DLD1 (cell line): ENCODE results near the gene PPP4C.
"Not testable (repeated sequence)": the region's sequence is repeated elsewhere in the genome, so short reads cannot be mapped to it uniquely, and the experiment has no call there.

Source experiments
- in situ Hi-C: cut with HindIII; loops from 2 replicates; pipeline ENCODE4 v1.10.0; 2017; ENCODE audit warnings: low sequenced_read_pairs

Gene PPP4C

DNA sequence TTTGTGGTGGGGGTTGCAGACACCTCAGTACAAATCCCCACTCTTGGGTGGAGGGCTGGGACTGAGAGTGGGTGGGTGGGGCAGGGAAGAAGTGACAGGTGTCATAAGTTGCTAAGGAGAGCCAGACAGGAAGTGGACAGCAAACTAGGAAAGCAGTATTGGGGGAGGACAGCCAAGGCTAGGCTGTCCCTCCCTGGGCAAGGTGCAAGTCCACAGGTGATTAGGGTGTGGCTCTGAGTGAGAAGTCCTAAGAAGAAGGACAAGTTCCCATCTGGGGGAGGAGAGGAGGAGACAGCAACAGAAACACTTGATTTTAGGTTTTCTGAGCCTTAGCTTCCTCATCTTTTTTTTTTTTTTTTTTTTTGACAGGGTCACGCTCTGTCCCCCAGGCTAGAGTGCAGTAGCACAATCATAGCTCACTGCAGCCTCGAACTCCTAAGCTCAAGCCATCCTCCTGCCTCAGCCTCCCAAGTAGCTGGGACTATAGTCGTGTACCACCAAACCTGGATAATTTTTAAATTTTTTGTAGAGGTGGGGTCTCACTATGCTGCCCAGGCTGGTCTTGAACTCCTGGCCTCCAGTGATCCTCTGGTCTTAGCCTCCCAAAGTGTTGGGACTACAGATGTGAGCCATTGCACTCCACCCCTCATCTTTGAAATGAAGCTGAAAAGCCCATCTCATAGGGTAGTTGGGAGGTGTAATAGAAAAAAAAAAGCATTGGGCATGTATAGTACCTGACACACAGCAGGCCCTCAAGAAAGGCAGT lies 44.7 kb downstream of the PPP4C start:
- in situ Hi-C loops, result no loop called here

DNA sequence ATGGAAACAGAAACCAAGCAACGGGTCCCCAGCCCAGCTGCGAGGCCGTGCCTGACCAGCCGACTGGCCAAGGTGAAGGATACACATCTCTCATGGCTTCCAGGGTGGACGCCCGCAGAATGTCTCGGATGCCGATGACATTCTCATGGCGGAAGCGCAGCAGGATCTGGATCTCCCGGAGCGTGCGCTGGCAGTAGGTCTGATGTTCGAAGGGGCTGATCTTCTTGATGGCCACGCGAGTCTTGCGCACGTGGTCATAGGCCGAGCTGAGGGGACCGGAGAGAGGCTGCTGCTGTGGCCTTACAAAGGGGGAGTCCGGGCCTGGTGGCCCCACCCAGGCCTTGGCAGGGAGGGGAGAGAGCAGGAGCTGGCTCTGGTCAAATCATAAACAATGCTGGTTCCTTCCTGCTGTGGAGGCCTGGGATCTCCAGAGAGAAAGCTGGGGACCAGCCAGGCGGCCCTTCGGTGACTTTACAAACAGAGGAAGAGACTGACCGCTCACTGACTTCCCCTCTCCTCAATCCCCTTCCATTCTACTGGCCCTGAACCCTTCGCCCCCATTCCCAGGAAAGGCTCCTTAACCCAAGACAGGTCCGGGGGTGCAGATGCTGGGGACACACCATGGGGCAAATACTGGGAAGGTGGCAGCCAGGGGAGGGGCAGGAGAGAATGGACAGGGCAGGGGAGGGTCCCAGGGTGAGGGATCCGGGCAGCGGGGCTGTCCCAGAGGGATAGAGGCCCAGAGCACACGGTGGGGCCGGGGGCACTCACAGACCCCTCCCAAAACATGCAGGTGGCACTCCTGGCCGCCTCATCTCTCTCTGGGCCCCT lies 46.2 kb downstream of the PPP4C start:
- in situ Hi-C loops, result no loop called here

DNA sequence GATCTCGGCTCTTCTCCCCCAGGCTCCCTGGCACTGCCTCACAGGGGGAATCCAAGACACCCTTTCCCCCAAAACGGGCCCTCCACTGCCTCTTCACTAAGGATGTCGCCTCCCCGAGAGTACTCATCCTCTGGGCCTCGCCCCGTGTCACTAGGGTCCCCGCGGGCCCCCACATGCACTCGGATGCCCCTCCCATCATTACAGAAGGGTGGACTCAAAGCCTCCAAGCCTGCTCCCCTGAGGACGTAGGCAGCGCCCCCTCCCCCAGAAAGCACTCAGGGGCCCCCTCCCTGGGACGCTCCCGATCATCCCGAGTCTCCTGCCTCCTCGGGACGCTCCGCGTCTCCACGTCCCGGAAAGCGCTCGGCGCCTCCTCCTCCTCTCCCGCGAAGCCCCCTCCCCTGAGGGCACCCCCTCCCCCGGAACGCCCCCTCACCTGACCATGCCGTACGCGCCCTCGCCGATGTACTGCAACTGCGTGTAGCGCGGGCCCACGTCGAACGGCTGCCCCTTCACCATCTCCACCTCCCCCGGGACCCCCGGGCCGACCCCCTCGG lies 46.9 kb downstream of the PPP4C start:
- in situ Hi-C loops, result no loop called here

DNA sequence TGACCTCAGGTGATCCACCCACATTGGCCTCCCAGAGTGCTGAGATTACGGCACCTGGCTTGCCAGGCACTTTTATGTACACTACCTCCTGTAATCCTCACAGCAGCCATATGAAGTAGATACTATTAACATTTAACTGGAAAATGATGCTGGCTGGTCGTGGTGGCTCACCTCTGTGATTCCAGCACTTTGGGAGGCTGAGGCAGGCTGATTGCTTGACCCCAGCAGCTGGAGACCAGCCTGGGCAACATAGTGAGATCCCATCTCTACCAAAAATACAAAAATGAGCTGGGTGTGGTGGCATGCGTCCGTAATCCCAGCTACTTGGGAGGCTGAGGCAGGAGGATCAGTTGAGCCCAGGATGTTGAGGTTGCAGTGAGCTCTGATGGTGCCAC lies 49.2 kb downstream of the PPP4C start:
- in situ Hi-C loops, result no loop called here

DNA sequence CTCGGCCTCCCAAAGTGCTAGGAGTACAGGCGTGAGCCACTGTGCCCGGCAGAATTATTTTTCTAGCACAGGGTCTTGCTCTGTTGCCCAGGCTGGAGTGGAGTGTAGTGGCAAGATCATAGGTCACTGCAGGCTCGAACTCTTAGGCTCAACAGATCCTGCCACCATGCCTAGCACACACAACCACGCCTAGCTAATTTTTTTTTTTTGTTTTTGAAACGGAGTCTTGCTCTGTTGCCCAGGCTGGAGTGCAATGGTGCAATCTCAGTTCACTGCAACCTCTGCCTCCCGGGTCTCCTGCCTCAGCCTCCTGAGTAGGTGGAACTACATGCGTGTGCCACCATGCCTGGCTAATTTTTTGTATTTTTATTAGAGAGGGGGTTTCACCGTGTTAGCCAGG lies 49.9 kb downstream of the PPP4C start:
- in situ Hi-C loops, result not testable (repeated sequence)

DNA sequence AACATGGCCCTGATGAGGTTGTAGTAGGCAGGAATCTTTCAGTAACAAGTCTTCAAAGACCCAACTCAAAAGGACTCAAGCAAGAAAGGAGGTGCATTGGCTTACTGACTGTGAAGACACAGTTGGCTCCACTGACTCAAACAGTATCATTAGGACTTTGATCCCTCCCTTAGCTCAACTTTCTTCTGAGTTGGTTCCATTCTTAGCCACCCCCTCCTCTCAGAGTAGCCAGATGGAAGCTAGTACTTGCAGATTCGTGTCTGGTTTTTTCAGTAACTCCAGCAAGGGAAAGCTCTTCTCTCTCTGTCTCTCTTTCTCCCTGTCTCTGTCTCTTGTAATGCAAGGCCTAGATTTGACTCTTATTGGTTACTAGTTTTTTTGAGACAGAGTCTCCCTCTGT lies 52.2 kb downstream of the PPP4C start:
- in situ Hi-C loops, result no loop called here

DNA sequence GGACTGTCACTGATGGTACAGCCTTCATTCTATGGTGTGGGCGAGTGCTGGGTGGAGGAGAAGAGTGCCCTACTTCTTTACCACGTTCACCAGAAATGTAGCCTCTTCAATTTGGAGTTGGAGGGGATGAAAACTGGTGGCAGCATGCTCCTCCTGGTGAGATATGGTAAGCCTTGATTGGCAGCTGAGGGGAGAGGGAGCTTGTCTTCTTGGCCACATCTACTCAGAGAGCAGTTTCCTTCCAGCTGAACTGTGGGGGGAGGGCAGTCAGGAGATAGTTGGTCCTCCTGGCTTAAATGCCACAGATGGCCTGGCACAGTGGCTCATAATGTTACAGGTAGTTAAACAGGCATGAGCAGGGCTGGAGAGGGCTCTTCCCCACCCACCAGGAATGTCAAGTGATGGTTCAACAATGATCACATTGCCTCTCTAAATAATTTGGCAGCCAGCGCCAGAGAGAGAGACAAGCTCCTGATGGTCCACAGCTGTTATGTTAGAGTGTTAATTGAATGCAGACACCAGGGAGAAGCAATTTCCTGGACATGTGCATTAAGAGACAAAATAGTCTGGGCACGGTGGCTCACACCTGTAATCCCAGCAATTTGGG lies 56.2 kb downstream of the PPP4C start:
- in situ Hi-C loops, result no loop called here

DNA sequence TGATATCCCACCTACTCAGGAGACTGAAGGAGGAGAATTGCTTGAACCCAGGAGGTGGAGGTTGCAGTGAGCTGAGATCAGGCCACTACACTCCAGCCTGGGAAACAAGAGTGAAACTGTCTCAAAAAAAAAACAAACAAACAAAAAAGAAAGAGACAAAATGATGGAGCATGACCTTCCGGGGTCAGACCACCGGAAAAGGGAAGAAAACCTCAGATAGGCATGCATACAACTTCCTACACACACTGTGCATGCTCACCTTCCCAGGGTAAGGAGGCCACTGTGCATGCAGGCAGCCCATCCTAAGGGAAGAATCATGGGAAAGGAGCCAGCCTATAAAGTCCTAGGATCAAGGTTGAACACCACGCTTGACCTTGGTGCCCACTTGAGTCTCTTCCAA lies 56.8 kb downstream of the PPP4C start:
- in situ Hi-C loops, result no loop called here
